Ishikawa (cell line): ENCODE data around the gene TOX2.

Experiments used
- CEBPB ChIP-seq: IDR thresholded peaks from 2 replicates; pipeline ENCODE4 v1.6.1; 2012
- RAD21 ChIP-seq: IDR thresholded peaks from 2 replicates; pipeline ENCODE4 v1.6.1; 2012; ENCODE audit warnings: low read depth
- USF1 ChIP-seq: IDR thresholded peaks from 2 replicates; pipeline ENCODE4 v1.6.1; 2012
- TF ChIP-seq, protein P1 (sequence below): IDR thresholded peaks from 2 replicates; pipeline ENCODE4 v1.6.1; 2012; ENCODE audit warnings: low read depth, mild to moderate bottlenecking

DNA sequence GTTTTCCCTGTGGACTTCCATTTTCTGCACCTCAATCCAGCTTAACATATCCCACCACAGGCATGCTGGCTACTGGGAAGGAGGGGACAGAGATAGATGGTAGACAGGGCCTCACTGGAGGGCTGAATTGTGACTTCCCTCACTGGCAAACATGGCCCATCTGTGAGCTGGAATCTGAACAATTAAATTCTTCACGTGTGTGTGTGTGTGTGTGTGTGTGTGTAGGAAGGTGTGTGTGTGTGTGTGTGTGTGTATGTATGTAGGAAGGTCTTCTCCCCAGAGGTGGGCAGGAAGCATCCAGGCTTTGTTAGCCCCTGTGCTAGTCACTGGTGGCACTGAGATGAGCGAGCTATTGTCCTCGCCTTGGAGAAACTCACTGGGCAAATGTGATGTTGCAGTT lies 5.4 kb upstream of the TOX2 start:
- TF ChIP-seq RAD21 (no peak), CEBPB (no peak), USF1 (no peak)
- TF ChIP-seq, protein P1, sequence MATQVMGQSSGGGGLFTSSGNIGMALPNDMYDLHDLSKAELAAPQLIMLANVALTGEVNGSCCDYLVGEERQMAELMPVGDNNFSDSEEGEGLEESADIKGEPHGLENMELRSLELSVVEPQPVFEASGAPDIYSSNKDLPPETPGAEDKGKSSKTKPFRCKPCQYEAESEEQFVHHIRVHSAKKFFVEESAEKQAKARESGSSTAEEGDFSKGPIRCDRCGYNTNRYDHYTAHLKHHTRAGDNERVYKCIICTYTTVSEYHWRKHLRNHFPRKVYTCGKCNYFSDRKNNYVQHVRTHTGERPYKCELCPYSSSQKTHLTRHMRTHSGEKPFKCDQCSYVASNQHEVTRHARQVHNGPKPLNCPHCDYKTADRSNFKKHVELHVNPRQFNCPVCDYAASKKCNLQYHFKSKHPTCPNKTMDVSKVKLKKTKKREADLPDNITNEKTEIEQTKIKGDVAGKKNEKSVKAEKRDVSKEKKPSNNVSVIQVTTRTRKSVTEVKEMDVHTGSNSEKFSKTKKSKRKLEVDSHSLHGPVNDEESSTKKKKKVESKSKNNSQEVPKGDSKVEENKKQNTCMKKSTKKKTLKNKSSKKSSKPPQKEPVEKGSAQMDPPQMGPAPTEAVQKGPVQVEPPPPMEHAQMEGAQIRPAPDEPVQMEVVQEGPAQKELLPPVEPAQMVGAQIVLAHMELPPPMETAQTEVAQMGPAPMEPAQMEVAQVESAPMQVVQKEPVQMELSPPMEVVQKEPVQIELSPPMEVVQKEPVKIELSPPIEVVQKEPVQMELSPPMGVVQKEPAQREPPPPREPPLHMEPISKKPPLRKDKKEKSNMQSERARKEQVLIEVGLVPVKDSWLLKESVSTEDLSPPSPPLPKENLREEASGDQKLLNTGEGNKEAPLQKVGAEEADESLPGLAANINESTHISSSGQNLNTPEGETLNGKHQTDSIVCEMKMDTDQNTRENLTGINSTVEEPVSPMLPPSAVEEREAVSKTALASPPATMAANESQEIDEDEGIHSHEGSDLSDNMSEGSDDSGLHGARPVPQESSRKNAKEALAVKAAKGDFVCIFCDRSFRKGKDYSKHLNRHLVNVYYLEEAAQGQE, result no peak
